GM23338 (cell line): ENCODE measurements around the gene SSNA1. TPM values are rescaled to one million over a fixed set of nuclear protein-coding genes. Genes with fewer than 3 reads are reported as not detected.

Experiments
- ATAC-seq: fragments of 200-7000 bp; cut with Tn5 transposase; 3 replicates; pipeline ENCODE4 v1.9.1; 2020
- DNase-seq: peaks from one replicate; pipeline ENCODE4 v3.0.0-alpha.2; 2015; ENCODE audit warnings: low spot score
- H2AFZ ChIP-seq: fragments of 200-600 bp; sonication (generic); 2 replicates; pipeline ENCODE4 v1.8.0; 2016; ENCODE audit warnings: antibody characterized with exemption, mild to moderate bottlenecking, moderate library complexity
- H3F3A ChIP-seq: fragments of 200-600 bp; sonication (generic); replicated peaks from 2 replicates; pipeline ENCODE4 v1.8.0; 2017; ENCODE audit warnings: antibody characterized with exemption, mixed run types, low read depth
- H3K27ac ChIP-seq: fragments of 200-600 bp; sonication (generic); 2 replicates; pipeline ENCODE4 v1.6.1; 2016; ENCODE audit warnings: low read depth
- H3K27me3 ChIP-seq: fragments of 200-600 bp; sonication (generic); 2 replicates; pipeline ENCODE4 v1.8.0; 2016; ENCODE audit warnings: mild to moderate bottlenecking, mixed run types, moderate library complexity; ENCODE audit not compliant: insufficient read depth
- H3K36me3 ChIP-seq: fragments of 200-600 bp; sonication (generic); 2 replicates; pipeline ENCODE4 v1.8.0; 2016; ENCODE audit warnings: mild to moderate bottlenecking; ENCODE audit not compliant: insufficient read depth
- H3K4me1 ChIP-seq: fragments of 200-600 bp; sonication (generic); 2 replicates; pipeline ENCODE4 v1.8.0; 2016; ENCODE audit warnings: mild to moderate bottlenecking, moderate library complexity; ENCODE audit not compliant: insufficient read depth
- H3K4me2 ChIP-seq: fragments of 200-600 bp; sonication (generic); 2 replicates; pipeline ENCODE4 v1.7.1; 2017; ENCODE audit warnings: mixed run types
- H3K4me3 ChIP-seq: fragments of 200-600 bp; sonication (generic); 2 replicates; pipeline ENCODE4 v1.6.1; 2016; ENCODE audit warnings: mixed run types
- H3K79me2 ChIP-seq: fragments of 200-600 bp; sonication (generic); replicated peaks from 2 replicates; pipeline ENCODE4 v1.8.0; 2017; ENCODE audit warnings: mild to moderate bottlenecking; ENCODE audit not compliant: insufficient read depth
- H3K9me2 ChIP-seq: fragments of 200-600 bp; sonication (generic); 2 replicates; pipeline ENCODE4 v1.8.0; 2017; ENCODE audit not compliant: insufficient read depth
- H4K20me1 ChIP-seq: fragments of 200-600 bp; sonication (generic); replicated peaks from 2 replicates; pipeline ENCODE4 v1.8.0; 2017; ENCODE audit warnings: mild to moderate bottlenecking; ENCODE audit not compliant: insufficient read depth
- H3K27ac Mint-ChIP-seq: 2 replicates; pipeline ENCODE4 v1.8.0; 2020; ENCODE audit warnings: inconsistent platforms, mild to moderate bottlenecking, moderate library complexity, mixed read lengths
- H3K27me3 Mint-ChIP-seq: 3 replicates; pipeline ENCODE4 v1.8.0; 2022; ENCODE audit warnings: low read depth, mild to moderate bottlenecking, moderate library complexity, mixed read lengths, inconsistent platforms; ENCODE audit not compliant: insufficient read depth, poor library complexity
- H3K36me3 Mint-ChIP-seq: 3 replicates; pipeline ENCODE4 v1.8.0; 2021; ENCODE audit warnings: low read depth, mild to moderate bottlenecking, inconsistent platforms, moderate library complexity, mixed read lengths
- H3K4me1 Mint-ChIP-seq: 3 replicates; pipeline ENCODE4 v1.8.0; 2020; ENCODE audit warnings: mild to moderate bottlenecking, inconsistent platforms, mixed read lengths
- H3K4me3 Mint-ChIP-seq: 3 replicates; pipeline ENCODE4 v1.8.0; 2021; ENCODE audit warnings: moderate library complexity, mild to moderate bottlenecking, inconsistent platforms, mixed read lengths
- H3K9me3 Mint-ChIP-seq: 3 replicates; pipeline ENCODE4 v1.8.0; 2020; ENCODE audit warnings: moderate library complexity, mild to moderate bottlenecking, inconsistent platforms, mixed read lengths
- CREB1 ChIP-seq: fragments of 250-450 bp; sonication (Bioruptor Pico); IDR thresholded peaks from 2 replicates; pipeline ENCODE4 v1.5.0; 2020; ENCODE audit warnings: low read depth, mild to moderate bottlenecking, moderate library complexity
- ETS1 ChIP-seq: IDR thresholded peaks from 2 replicates; pipeline ENCODE4 v1.6.1; 2016; ENCODE audit warnings: antibody characterized with exemption
- EZH2 ChIP-seq: fragments of 200-600 bp; sonication (generic); IDR thresholded peaks from one replicate; pipeline ENCODE4 v1.8.0; 2017; ENCODE audit warnings: antibody characterized with exemption, mild to moderate bottlenecking, low read depth; ENCODE audit not compliant: unreplicated experiment
- EZH2phosphoT487 ChIP-seq: fragments of 200-600 bp; sonication (generic); IDR thresholded peaks from one replicate; pipeline ENCODE4 v1.8.1; 2018; ENCODE audit warnings: antibody characterized with exemption; ENCODE audit not compliant: unreplicated experiment
- JUNB ChIP-seq: IDR thresholded peaks from one replicate; pipeline ENCODE4 v1.6.1; 2016; ENCODE audit warnings: antibody characterized with exemption; ENCODE audit not compliant: unreplicated experiment
- NANOG ChIP-seq: IDR thresholded peaks from 2 replicates; pipeline ENCODE4 v1.6.1; 2016; ENCODE audit warnings: antibody characterized with exemption, borderline replicate concordance
- POLR2AphosphoS5 ChIP-seq: IDR thresholded peaks from 2 replicates; pipeline ENCODE4 v1.6.1; 2016; ENCODE audit warnings: antibody characterized with exemption, low read depth
- REST ChIP-seq: IDR thresholded peaks from one replicate; pipeline ENCODE4 v1.6.1; 2018; ENCODE audit warnings: antibody characterized with exemption; ENCODE audit not compliant: unreplicated experiment
- STAT1 ChIP-seq: IDR thresholded peaks from one replicate; pipeline ENCODE4 v1.6.1; 2016; ENCODE audit warnings: antibody characterized with exemption; ENCODE audit not compliant: unreplicated experiment
- ZNF114 ChIP-seq: fragments of 250-450 bp; sonication (Bioruptor Pico); IDR thresholded peaks from 2 replicates; pipeline ENCODE4 v1.5.0; 2020; ENCODE audit warnings: mild to moderate bottlenecking, moderate library complexity
- ZNF331 ChIP-seq: fragments of 250-450 bp; sonication (Bioruptor Pico); IDR thresholded peaks from 2 replicates; pipeline ENCODE4 v1.5.0; 2020; ENCODE audit warnings: low read depth, mild to moderate bottlenecking, moderate library complexity
- ZNF462 ChIP-seq: fragments of 250-450 bp; sonication (Bioruptor Pico); IDR thresholded peaks from 2 replicates; pipeline ENCODE4 v1.5.0; 2020; ENCODE audit warnings: mild to moderate bottlenecking, moderate library complexity
- polyA plus RNA-seq: library from polyadenylated mRNA; unstranded; fragments of >200 nt; fragmentation: Nextera tagmentation; extraction: Ambion mirVana; gene quantifications from 2 replicates; pipeline ENCODE4 v1.2.1, GENCODE V29; 2016
- total RNA-seq: library from RNA; depleted of rRNA; stranded (reverse); fragments of >200 nt; shearing (Covaris generic); gene quantifications from 2 replicates; pipeline ENCODE4 v1.2.3, GENCODE V29; 2014
- TF ChIP-seq, protein P1 (sequence below), 2 experiments: fragments of 200-600 bp in 1 of 2; sonication (generic) in 1 of 2; conservative IDR thresholded peaks; 2 replicates each; pipeline versions ENCODE4 v1.5.1 to v1.6.1; 2016 to 2017; ENCODE audit warnings: antibody characterized with exemption in 2 of 2, low read depth in 2 of 2, mild to moderate bottlenecking in 2 of 2, moderate library complexity in 1 of 2

Gene SSNA1
- total and polyA plus RNA-seq, 2 experiments from 2014 or later, result 132 to 154 TPM

- Histone ChIP-seq H3K4me2 (peak overlapping the region; percentile 51; the same call in 1 of the 2 replicates), H4K20me1 (no peaks in the 10 kb centered on the region), H3K4me1 (peaks cover 2% of the 10 kb centered on the region; the same call in 1 of the 2 replicates), H3F3A (peaks cover 4% of the 10 kb centered on the region; the same call in 1 of the 2 replicates), H3K4me3 (peak overlapping the region; percentile 40; the same call in 1 of the 2 replicates), H3K9me2 (no peaks in the 10 kb centered on the region), H3K79me2 (no peaks in the 10 kb centered on the region), H3K36me3 (no peaks in the 10 kb centered on the region), H2AFZ (no peak overlapping the region), H3K27me3 (peaks cover 83% of the 10 kb centered on the region), H3K27ac (no peak overlapping the region)
- DNase-seq (peak; percentile 84), ATAC-seq (peak; percentile 18)
- no peak overlapping the region for H3K27ac Mint-ChIP-seq
- no peaks in the 10 kb centered on the region for H3K9me3 Mint-ChIP-seq
- H3K36me3 Mint-ChIP-seq, result no peaks in the 10 kb centered on the region
- no peaks in the 10 kb centered on the region; the same call in 2 of the 3 replicates for H3K4me1 Mint-ChIP-seq
- H3K27me3 Mint-ChIP-seq, result peaks cover 88% of the 10 kb centered on the region
- H3K4me3 Mint-ChIP-seq, result no peak overlapping the region
- TF ChIP-seq JUNB (no peak), CREB1 (CRISPR knock-in tag) (no peak), ETS1 (no peak), ZNF114 (CRISPR knock-in tag) (no peak), EZH2 (no peak), REST (no peak), STAT1 (no peak), EZH2phosphoT487 (no peak), NANOG (no peak), ZNF462 (no peak), POLR2AphosphoS5 (no peak), ZNF331 (CRISPR knock-in tag) (no peak)
- TF ChIP-seq, protein P1, sequence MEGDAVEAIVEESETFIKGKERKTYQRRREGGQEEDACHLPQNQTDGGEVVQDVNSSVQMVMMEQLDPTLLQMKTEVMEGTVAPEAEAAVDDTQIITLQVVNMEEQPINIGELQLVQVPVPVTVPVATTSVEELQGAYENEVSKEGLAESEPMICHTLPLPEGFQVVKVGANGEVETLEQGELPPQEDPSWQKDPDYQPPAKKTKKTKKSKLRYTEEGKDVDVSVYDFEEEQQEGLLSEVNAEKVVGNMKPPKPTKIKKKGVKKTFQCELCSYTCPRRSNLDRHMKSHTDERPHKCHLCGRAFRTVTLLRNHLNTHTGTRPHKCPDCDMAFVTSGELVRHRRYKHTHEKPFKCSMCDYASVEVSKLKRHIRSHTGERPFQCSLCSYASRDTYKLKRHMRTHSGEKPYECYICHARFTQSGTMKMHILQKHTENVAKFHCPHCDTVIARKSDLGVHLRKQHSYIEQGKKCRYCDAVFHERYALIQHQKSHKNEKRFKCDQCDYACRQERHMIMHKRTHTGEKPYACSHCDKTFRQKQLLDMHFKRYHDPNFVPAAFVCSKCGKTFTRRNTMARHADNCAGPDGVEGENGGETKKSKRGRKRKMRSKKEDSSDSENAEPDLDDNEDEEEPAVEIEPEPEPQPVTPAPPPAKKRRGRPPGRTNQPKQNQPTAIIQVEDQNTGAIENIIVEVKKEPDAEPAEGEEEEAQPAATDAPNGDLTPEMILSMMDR (conservative IDR thresholded peaks at IDR 0.05; ENCODE audit: low read depth in 2 of 2), result no peak
Observed at GRCh38 chr9:137160716-137161557, 27.5 kb upstream of the SSNA1 start.
